T-helper 2 cell treated with Interferon-gamma antibody and Interleukin-4, amounts not matched to agents 100 ng/mL and 5 ng/mL, for 36 hours (primary cell): ENCODE data around the gene SPP1. TPM values are rescaled to one million over a fixed set of nuclear protein-coding genes. Genes with fewer than 3 reads are reported as not detected.
"Not testable (repeated sequence)": the region's sequence is repeated elsewhere in the genome, so short reads cannot be mapped to it uniquely, and the experiment has no call there.

Experiments
- intact Hi-C: fragments of 100-400 bp; cut with micrococcal nuclease; formaldehyde crosslinking; loops from one replicate; pipeline ENCODE4 v1.15.1; 2023
- total RNA-seq: library from RNA; stranded (reverse); gene quantifications from 2 replicates; pipeline ENCODE4 v1.2.3, GENCODE V29; 2022

Gene SPP1
- total RNA-seq, 1 donor from 2014 or later, result 5.4 TPM

- intact Hi-C loops, result no loop called here
These were observed 42.2 kb downstream of the SPP1 start for GRCh38 chr4:88017516-88018297.

- intact Hi-C loops, result no loop called here
These were observed 43.0 kb downstream of the SPP1 start for GRCh38 chr4:88018466-88018865.

- intact Hi-C loops, result no loop called here
These were observed 46.3 kb downstream of the SPP1 start for GRCh38 chr4:88021824-88022223.

GRCh38 chr4:88022289-88022688 lies 46.8 kb downstream of the SPP1 start:
- intact Hi-C loops, result no loop called here

GRCh38 chr4:88025868-88026661 lies 50.6 kb downstream of the SPP1 start:
- intact Hi-C loops, result not testable (repeated sequence)

- intact Hi-C loops, result no loop called here
These were observed 52.4 kb downstream of the SPP1 start for GRCh38 chr4:88027611-88028608.

- intact Hi-C loops, result no loop called here
These were observed 53.4 kb downstream of the SPP1 start for GRCh38 chr4:88028946-88029345.

- intact Hi-C loops, result no loop called here
These were observed 54.0 kb downstream of the SPP1 start for GRCh38 chr4:88029556-88029955.

GRCh38 chr4:88030565-88031310 lies 55.2 kb downstream of the SPP1 start:
- intact Hi-C loops, result loop anchor here (5.0 kb wide), 1 partner anchor 487 kb away; no protein-coding TSS in a partner anchor

Other genes starting within 250 kb of the SPP1 start
- gene IBSP, start 176.2 kb upstream of the SPP1 start, total RNA-seq, result not detected in 2 replicates
- not detected in 2 replicates for gene MEPE, start 142.7 kb upstream of the SPP1 start, total RNA-seq
- 24.4 and 24.5 TPM in 2 replicates for gene PKD2, start 31.9 kb downstream of the SPP1 start, total RNA-seq
- gene ABCG2, start 182.9 kb downstream of the SPP1 start, total RNA-seq, result 0.75 and 0.93 TPM in 2 replicates